A549 (cell line): Measurements from ENCODE around the gene ATP5IF1. TPM values are rescaled to one million over a fixed set of nuclear protein-coding genes. Genes with fewer than 3 reads are reported as not detected.

ENCODE experiments used
- ATAC-seq, 2 experiments: fragments of 200-7000 bp in 1 of 2; fragments of >200 bp in 1 of 2; cut with Nextera tagmentation in 1 of 2; cut with Tn5 transposase in 1 of 2; 3 replicates each; pipeline versions ENCODE4 v1.8.0 to v1.9.1; 2018 to 2020; ENCODE audit warnings: mild to moderate bottlenecking in 1 of 2, moderate library complexity in 1 of 2
- CTCF ChIA-PET: fragments of 300-600 bp; sonication (Branson Sonifier 250); formaldehyde crosslinking; extraction: SDS; loops from one replicate; lab custom pipeline; 2021; ENCODE audit warnings: antibody characterized with exemption, inconsistent platforms; lab: Yijun Ruan, JAX
- POLR2A ChIA-PET: fragments of 350-600 bp; formaldehyde crosslinking; extraction: SDS; loops from one replicate; lab custom pipeline; 2021; ENCODE audit warnings: antibody characterized with exemption, inconsistent platforms; lab: Yijun Ruan, JAX
- DNase-seq, 2 experiments: peaks; one replicate each; pipeline versions ENCODE4 v3.0.0 to v3.0.0-alpha.2; 2011 to 2016; ENCODE audit warnings: low read depth in 1 of 2, low spot score in 1 of 2
- FAIRE-seq: peaks from 2 replicates; lab custom pipeline; 2011; peaks lifted over from hg19 to GRCh38; lab: Jason Lieb, UNC
- H3K27ac ChIP-seq, 2 experiments: fragments of >200 bp; sonication (Bioruptor Twin); formaldehyde crosslinking; 3 replicates each; pipeline ENCODE4 v1.5.1; 2016 to 2017
- H3K4me1 ChIP-seq: fragments of >200 bp; sonication (Bioruptor Twin); formaldehyde crosslinking; 3 replicates; pipeline ENCODE4 v1.6.1; 2016
- H3K4me2 ChIP-seq: fragments of >200 bp; sonication (Bioruptor Twin); formaldehyde crosslinking; 3 replicates; pipeline ENCODE4 v1.6.1; 2016
- H3K4me3 ChIP-seq: fragments of >200 bp; sonication (Bioruptor Twin); formaldehyde crosslinking; 3 replicates; pipeline ENCODE4 v1.5.1; 2016
- H3K9me3 ChIP-seq: fragments of >200 bp; sonication (Bioruptor Twin); formaldehyde crosslinking; 3 replicates; pipeline ENCODE4 v1.6.1; 2016
- BCL3 ChIP-seq: fragments of >200 bp; sonication (Bioruptor Twin); formaldehyde crosslinking; IDR thresholded peaks from 3 replicates; pipeline ENCODE4 v1.6.1; 2016
- CBX2 ChIP-seq: fragments of 200-600 bp; sonication (generic); IDR thresholded peaks from 2 replicates; pipeline ENCODE4 v1.6.1; 2016; ENCODE audit warnings: low read depth, mild to moderate bottlenecking, borderline replicate concordance
- CBX8 ChIP-seq: fragments of 200-600 bp; sonication (generic); IDR thresholded peaks from 2 replicates; pipeline ENCODE4 v1.6.1; 2016
- CEBPB ChIP-seq, 2 experiments: fragments of >200 bp in 1 of 2; sonication (Bioruptor Twin) in 1 of 2; formaldehyde crosslinking in 1 of 2; IDR thresholded peaks; 2 replicates each; pipeline ENCODE4 v1.6.1; 2012 to 2016
- CHD2 ChIP-seq: fragments of 150-350 bp; IDR thresholded peaks from 2 replicates; pipeline ENCODE4 v1.6.1; 2014; ENCODE audit warnings: low read length; ENCODE audit not compliant: partially characterized antibody
- EP300 ChIP-seq, 2 experiments: fragments of >200 bp; sonication (Bioruptor Twin); formaldehyde crosslinking; IDR thresholded peaks; 2 replicates in 1 of 2; 3 replicates in 1 of 2; pipeline ENCODE4 v1.6.1; 2016 to 2017
- FOSB ChIP-seq: fragments of 250-450 bp; sonication (Bioruptor Pico); IDR thresholded peaks from 2 replicates; pipeline ENCODE4 v1.5.0; 2020; ENCODE audit warnings: mild to moderate bottlenecking, moderate library complexity
- HES2 ChIP-seq: fragments of >200 bp; sonication (Bioruptor Twin); formaldehyde crosslinking; IDR thresholded peaks from 2 replicates; pipeline ENCODE4 v1.6.1; 2016
- HEYL ChIP-seq: fragments of 250-450 bp; sonication (Bioruptor Pico); IDR thresholded peaks from 2 replicates; pipeline ENCODE4 v1.8.0; 2021; ENCODE audit warnings: mild to moderate bottlenecking, moderate library complexity
- HOXA7 ChIP-seq: fragments of 250-450 bp; sonication (Bioruptor Pico); IDR thresholded peaks from 2 replicates; pipeline ENCODE4 v1.5.0; 2020; ENCODE audit warnings: mild to moderate bottlenecking, moderate library complexity
- JUN ChIP-seq, 2 experiments: fragments of >200 bp; sonication (Bioruptor Twin); formaldehyde crosslinking; IDR thresholded peaks; 2 replicates in 1 of 2; 3 replicates in 1 of 2; pipeline ENCODE4 v1.6.1; 2016 to 2017
- MAZ ChIP-seq: fragments of 150-350 bp; IDR thresholded peaks from 2 replicates; pipeline ENCODE4 v1.6.1; 2014; ENCODE audit warnings: antibody characterized with exemption, low read depth, low read length, borderline replicate concordance
- MYC ChIP-seq: IDR thresholded peaks from 2 replicates; pipeline ENCODE4 v1.6.1; 2012; ENCODE audit warnings: mild to moderate bottlenecking, inconsistent platforms, low read length, improper control_type of control experiment, borderline replicate concordance
- NR3C1 ChIP-seq: fragments of >200 bp; sonication (Bioruptor Twin); formaldehyde crosslinking; IDR thresholded peaks from 3 replicates; pipeline ENCODE4 v1.6.1; 2017
- PBX3 ChIP-seq: IDR thresholded peaks from 2 replicates; pipeline ENCODE4 v1.6.1; 2012
- PHF8 ChIP-seq: fragments of 200-600 bp; sonication (generic); IDR thresholded peaks from 2 replicates; pipeline ENCODE4 v1.6.1; 2016; ENCODE audit warnings: low read depth, mild to moderate bottlenecking, antibody characterized with exemption, moderate library complexity, borderline replicate concordance
- POLR2A ChIP-seq: IDR thresholded peaks from 2 replicates; pipeline ENCODE4 v1.6.1; 2012; ENCODE audit warnings: mild to moderate bottlenecking, low read length
- POLR2AphosphoS2 ChIP-seq: conservative IDR thresholded peaks from 2 replicates; pipeline ENCODE4 v1.6.1; 2012; ENCODE audit warnings: low read length, improper control_type of control experiment, inconsistent platforms
- RAD21 ChIP-seq, 2 experiments: fragments of >200 bp in 1 of 2; sonication (Bioruptor Twin) in 1 of 2; formaldehyde crosslinking in 1 of 2; IDR thresholded peaks in 1 of 2; conservative IDR thresholded peaks in 1 of 2; 2 replicates in 1 of 2; 3 replicates in 1 of 2; pipeline ENCODE4 v1.6.1; 2012 to 2018; ENCODE audit warnings: inconsistent platforms in 1 of 2
- RCOR1 ChIP-seq: fragments of 150-350 bp; IDR thresholded peaks from 2 replicates; pipeline ENCODE4 v1.6.1; 2014; ENCODE audit warnings: antibody characterized with exemption, low read length, low read depth
- REST ChIP-seq: fragments of 200-600 bp; sonication (generic); IDR thresholded peaks from 2 replicates; pipeline ENCODE4 v1.6.1; 2016; ENCODE audit warnings: antibody characterized with exemption, mild to moderate bottlenecking, moderate library complexity
- RFX5 ChIP-seq: fragments of 450-650 bp; IDR thresholded peaks from 2 replicates; pipeline ENCODE4 v1.7.1; 2014; ENCODE audit warnings: antibody characterized with exemption, mild to moderate bottlenecking, moderate library complexity
- RNF2 ChIP-seq: fragments of 200-600 bp; sonication (generic); IDR thresholded peaks from 2 replicates; pipeline ENCODE4 v1.6.1; 2016; ENCODE audit warnings: low read depth, mild to moderate bottlenecking, antibody characterized with exemption, moderate library complexity, borderline replicate concordance
- ZC3H11A ChIP-seq: fragments of 450-650 bp; IDR thresholded peaks from 2 replicates; pipeline ENCODE4 v1.6.1; 2014; ENCODE audit warnings: antibody characterized with exemption, mild to moderate bottlenecking
- ZNF302 ChIP-seq: fragments of 250-450 bp; sonication (Bioruptor Pico); IDR thresholded peaks from 2 replicates; pipeline ENCODE4 v1.9.0; 2021; ENCODE audit warnings: inconsistent platforms, mild to moderate bottlenecking, moderate library complexity
- ZSCAN20 ChIP-seq: fragments of 250-450 bp; sonication (Bioruptor Pico); IDR thresholded peaks from 2 replicates; pipeline ENCODE4 v1.8.0; 2022; ENCODE audit warnings: mild to moderate bottlenecking, moderate library complexity
- WGBS: methylation state at CpG from one replicate; pipeline ENCODE4 v1.1.6; 2017; ENCODE audit errors: missing lambda C conversion rate; 5-methylcytosine and 5-hydroxymethylcytosine counted together
- polyA plus RNA-seq, 4 experiments: library from polyadenylated mRNA; depleted of rRNA in 3 of 4; stranded (reverse); fragments of >200 nt; fragmentation: RNase III in 1 of 4; extraction: RNeasy Plus Mini Kit Qiagen cat#74134 plus additional on column Dnase treatment in 1 of 4; gene quantifications; 2 replicates in 3 of 4; 3 replicates in 1 of 4; pipeline ENCODE4 v1.2.3, GENCODE V29; 2011 to 2017

ATP5IF1 gene
- polyA plus RNA-seq, 2 of the 4 experiments (the other 2 are of a cell fraction) = 178 to 234 TPM

- Histone ChIP-seq H3K9me3 (no peaks in the 10 kb centered on the region), H3K4me2 (no peak overlapping the region), H3K4me1 (peaks cover 27% of the 10 kb centered on the region), H3K4me3 (no peak overlapping the region), H3K27ac (peak overlapping the region; percentile 77 to 84; a peak in 4 of 6 replicates)
- ATAC-seq (no peak), DNase-seq (no peak), FAIRE-seq (no peak)
- ChIA-PET CTCF (interaction anchor here (5.3 kb wide), 1 partner anchor 9 kb away, joined by 34 read pairs; no protein-coding TSS in a partner anchor), POLR2A (interaction anchor here (0.5 to 2.6 kb wide), 3 partner anchors 9 to 255 kb away, joined by 4 to 25 read pairs (median 9); no protein-coding TSS in a partner anchor)
- 89% methylated on average over 4 of the region's 4 CpGs for WGBS
- TF ChIP-seq RCOR1 (no peak), CHD2 (no peak), CBX2 (no peak)
Observed at GRCh38 chr1:28257736-28258135, 21.8 kb downstream of the ATP5IF1 start.

GRCh38 chr1:28258628-28259251 is 22.8 kb downstream of the ATP5IF1 start:
- TF ChIP-seq ZSCAN20 (CRISPR knock-in tag) (no peak), REST (no peak), RNF2 (no peak), PBX3 (no peak), CBX8 (no peak), JUN (IDR thresholded peaks at IDR 0.05) (no peak), RAD21 (conservative IDR thresholded peaks at IDR 0.05 in 1 of 2, IDR thresholded peaks at IDR 0.05 in 1 of 2) (no peak)
- ATAC-seq (peak in 1 of 2 experiments; percentile 8; a peak in 1 of 6 replicates), DNase-seq (no peak), FAIRE-seq (no peak)
- H3K4me2 ChIP-seq = peak overlapping the region; percentile 76
- ChIA-PET POLR2A (interaction anchor here (0.6 to 2.6 kb wide), 5 partner anchors 10 to 390 kb away, joined by 3 to 25 read pairs (median 3); partner anchors contain the start of genes ATP5IF1 and RNU11), CTCF (interaction anchor here (1.2 to 5.3 kb wide), 2 partner anchors 10 to 101 kb away, joined by 4 to 34 read pairs; no protein-coding TSS in a partner anchor)
- WGBS = 31% methylated on average over 12 of the region's 12 CpGs
- no peaks in the 10 kb centered on the region for H3K9me3 ChIP-seq
- peak overlapping the region; percentile 77 to 84 for H3K27ac ChIP-seq
- no peak overlapping the region; the same call in 2 of the 3 replicates for H3K4me3 ChIP-seq
- H3K4me1 ChIP-seq = peaks cover 37% of the 10 kb centered on the region

- Histone ChIP-seq H3K27ac (peak within 1 kb of the TSS; percentile 99), H3K4me1 (peaks cover 44% of the 10 kb centered on the region), H3K4me3 (peak within 1 kb of the TSS; percentile 100), H3K4me2 (peak within 1 kb of the TSS; percentile 82), H3K9me3 (no peaks in the 10 kb centered on the region)
- ChIA-PET POLR2A (interaction anchor here (0.8 to 2.6 kb wide), 9 partner anchors 10 to 389 kb away, joined by 3 to 25 read pairs (median 3); partner anchors contain the start of genes ATP5IF1, MED18 and RNU11), CTCF (interaction anchor here (1.2 to 5.3 kb wide), 2 partner anchors 11 to 101 kb away, joined by 4 to 34 read pairs; no protein-coding TSS in a partner anchor)
- FAIRE-seq = no peak
- 0% methylated on average over 13 of the region's 76 CpGs for WGBS
- DNase-seq = peak; percentile 85 to 94
- ATAC-seq = peak; percentile 94 to 95
- TF ChIP-seq HEYL (CRISPR knock-in tag) (no peak), RFX5 (no peak), NR3C1 (no peak), MYC (no peak), POLR2A (peak; percentile 68), FOSB (CRISPR knock-in tag) (no peak), BCL3 (peak; percentile 88; the same call in 1 of the 3 replicates), HOXA7 (CRISPR knock-in tag) (no peak), CEBPB (IDR thresholded peaks at IDR 0.05) (peak; percentile 39 to 40; a peak in 2 of 4 replicates), POLR2AphosphoS2 (no peak), HES2 (no peak), MAZ (no peak), ZNF302 (no peak), EP300 (IDR thresholded peaks at IDR 0.05) (peak in 1 of 2 experiments; percentile 41; a peak in 1 of 5 replicates), JUN (IDR thresholded peaks at IDR 0.05) (peak in 1 of 2 experiments; percentile 77; a peak in 3 of 5 replicates), ZC3H11A (no peak), PHF8 (peak; percentile 64), RCOR1 (no peak)
Observed at GRCh38 chr1:28259252-28259933, 23.5 kb downstream of the ATP5IF1 start, which contains the start of gene SESN2. Gene SESN2, plus strand, starts transcription at chr1:28259518. Its CDS starts 330 bp downstream, at chr1:28259848.
